HepG2 (cell line): ENCODE data around the gene IGFBP6. TPM values are rescaled to one million over a fixed set of nuclear protein-coding genes. Genes with fewer than 3 reads are reported as not detected.

ENCODE experiments used
- DZIP1 ChIP-seq: sonication (generic); formaldehyde crosslinking; IDR thresholded peaks from 2 replicates; pipeline ENCODE4 v1.5.0; 2020; ENCODE audit warnings: mild to moderate bottlenecking, missing genetic modification reagents
- ELF4 ChIP-seq: sonication (generic); formaldehyde crosslinking; IDR thresholded peaks from 2 replicates; pipeline ENCODE4 v1.5.0; 2020; ENCODE audit warnings: missing genetic modification reagents, mild to moderate bottlenecking, moderate library complexity, borderline replicate concordance
- ESRRA ChIP-seq: sonication (generic); formaldehyde crosslinking; IDR thresholded peaks from 2 replicates; pipeline ENCODE4 v1.5.1; 2020; ENCODE audit warnings: mild to moderate bottlenecking, low read depth, missing genetic modification reagents
- GZF1 ChIP-seq: sonication (generic); formaldehyde crosslinking; IDR thresholded peaks from 2 replicates; pipeline ENCODE4 v1.5.1; 2020; ENCODE audit warnings: mild to moderate bottlenecking, missing genetic modification reagents
- HNF1B ChIP-seq: sonication (generic); formaldehyde crosslinking; IDR thresholded peaks from 2 replicates; pipeline ENCODE4 v1.5.1; 2020; ENCODE audit warnings: mild to moderate bottlenecking, moderate library complexity, missing genetic modification reagents
- KDM3A ChIP-seq: IDR thresholded peaks from 2 replicates; pipeline ENCODE4 v1.6.1; 2018; ENCODE audit warnings: low read depth, missing compliant biosample characterization
- MAF1 ChIP-seq: sonication (generic); formaldehyde crosslinking; IDR thresholded peaks from 2 replicates; pipeline ENCODE4 v1.5.0; 2020; ENCODE audit warnings: missing genetic modification reagents, borderline replicate concordance
- MAFK ChIP-seq, 2 experiments: IDR thresholded peaks in 1 of 2; conservative IDR thresholded peaks in 1 of 2; 2 replicates each; pipeline ENCODE4 v1.6.1; 2011; ENCODE audit warnings: improper control_type of control experiment in 2 of 2, low read length in 2 of 2
- MXI1 ChIP-seq: IDR thresholded peaks from 3 replicates; pipeline ENCODE4 v1.6.1; 2012; ENCODE audit warnings: low read depth, low read length, inconsistent platforms, borderline replicate concordance
- NFE2L2 ChIP-seq: fragments of 150-350 bp; IDR thresholded peaks from 2 replicates; pipeline ENCODE4 v1.6.1; 2014; ENCODE audit warnings: low read length
- NR3C1 ChIP-seq: sonication (generic); formaldehyde crosslinking; IDR thresholded peaks from 2 replicates; pipeline ENCODE4 v1.4.0; 2020; ENCODE audit warnings: missing genetic modification reagents
- PRMT3 ChIP-seq: sonication (generic); formaldehyde crosslinking; IDR thresholded peaks from 2 replicates; pipeline ENCODE4 v1.8.1; 2022; ENCODE audit warnings: low read depth, mild to moderate bottlenecking, moderate library complexity, missing genetic modification reagents, borderline replicate concordance
- RFX5 ChIP-seq: IDR thresholded peaks from 2 replicates; pipeline ENCODE4 v1.6.1; 2011; ENCODE audit warnings: low read depth, low read length, improper control_type of control experiment
- SALL1 ChIP-seq: sonication (generic); formaldehyde crosslinking; IDR thresholded peaks from 2 replicates; pipeline ENCODE4 v1.8.0; 2022; ENCODE audit warnings: mild to moderate bottlenecking, missing genetic modification reagents
- SP5 ChIP-seq: IDR thresholded peaks from 2 replicates; pipeline ENCODE4 v1.6.1; 2016; ENCODE audit warnings: low read depth, borderline replicate concordance
- STAG1 ChIP-seq: sonication (generic); formaldehyde crosslinking; IDR thresholded peaks from 2 replicates; pipeline ENCODE4 v1.4.0; 2020; ENCODE audit warnings: missing genetic modification reagents
- TCF12 ChIP-seq, 2 experiments: fragments of 450-650 bp in 1 of 2; sonication (generic) in 1 of 2; formaldehyde crosslinking in 1 of 2; IDR thresholded peaks; 2 replicates each; pipeline versions ENCODE4 v1.6.1 to v1.8.0; 2017 to 2022; ENCODE audit warnings: antibody characterized with exemption in 1 of 2, mild to moderate bottlenecking in 1 of 2, missing genetic modification reagents in 1 of 2, moderate library complexity in 1 of 2
- YY1 ChIP-seq: IDR thresholded peaks from 2 replicates; pipeline ENCODE4 v1.6.1; 2011; ENCODE audit warnings: low read length, low read depth, moderate library complexity, mild to moderate bottlenecking; ENCODE audit not compliant: insufficient read depth, insufficient replicate concordance
- ZNF34 ChIP-seq: sonication (generic); formaldehyde crosslinking; IDR thresholded peaks from 2 replicates; pipeline ENCODE4 v1.4.0; 2020; ENCODE audit warnings: mild to moderate bottlenecking, missing genetic modification reagents, borderline replicate concordance
- ZNF484 ChIP-seq: sonication (generic); formaldehyde crosslinking; IDR thresholded peaks from 2 replicates; pipeline ENCODE4 v1.5.1; 2020; ENCODE audit warnings: mild to moderate bottlenecking, low read depth, missing genetic modification reagents, borderline replicate concordance
- ZNF780A ChIP-seq: sonication (generic); formaldehyde crosslinking; IDR thresholded peaks from 2 replicates; pipeline ENCODE4 v1.8.0; 2022; ENCODE audit warnings: mild to moderate bottlenecking, missing genetic modification reagents, moderate library complexity
- ZSCAN12 ChIP-seq: sonication (generic); formaldehyde crosslinking; IDR thresholded peaks from 2 replicates; pipeline ENCODE4 v1.9.0; 2021; ENCODE audit warnings: mild to moderate bottlenecking, missing genetic modification reagents
- ZSCAN31 ChIP-seq: sonication (generic); formaldehyde crosslinking; IDR thresholded peaks from 2 replicates; pipeline ENCODE4 v1.5.0; 2020; ENCODE audit warnings: low read depth, mild to moderate bottlenecking, missing genetic modification reagents
- polyA plus RNA-seq, 8 experiments: library from polyadenylated mRNA; depleted of rRNA in 3 of 8; stranded (reverse) in 7 of 8; unstranded in 1 of 8; fragments of >200 nt; fragmentation: Illumina TruSeq in 4 of 8; extraction: Trizol in 4 of 8; gene quantifications; 2 replicates each; pipeline versions ENCODE4 v1.2.1 to v1.2.3, GENCODE V29; 2011 to 2016; ENCODE audit warnings: low read depth in 4 of 8, missing spikeins in 1 of 8, mixed read lengths in 1 of 8; ENCODE audit not compliant: insufficient read depth in 1 of 8
- total RNA-seq, 5 experiments: library from RNA; depleted of rRNA; stranded (reverse); fragments of >200 nt; fragmentation: Illumina TruSeq; extraction: Trizol; gene quantifications; 2 replicates each; pipeline ENCODE4 v1.2.3, GENCODE V29; 2016; ENCODE audit warnings: low read depth in 1 of 5
- TF ChIP-seq, protein P1 (sequence below): sonication (generic); formaldehyde crosslinking; IDR thresholded peaks from 2 replicates; pipeline ENCODE4 v1.5.0; 2020; ENCODE audit warnings: mild to moderate bottlenecking, missing genetic modification reagents

IGFBP6 gene
- total and polyA plus RNA-seq, 2 of the 13 experiments (the other 11 are each of a cell fraction or from before 2014, with no cell fraction given), result 3.9 to 25.2 TPM

DNA sequence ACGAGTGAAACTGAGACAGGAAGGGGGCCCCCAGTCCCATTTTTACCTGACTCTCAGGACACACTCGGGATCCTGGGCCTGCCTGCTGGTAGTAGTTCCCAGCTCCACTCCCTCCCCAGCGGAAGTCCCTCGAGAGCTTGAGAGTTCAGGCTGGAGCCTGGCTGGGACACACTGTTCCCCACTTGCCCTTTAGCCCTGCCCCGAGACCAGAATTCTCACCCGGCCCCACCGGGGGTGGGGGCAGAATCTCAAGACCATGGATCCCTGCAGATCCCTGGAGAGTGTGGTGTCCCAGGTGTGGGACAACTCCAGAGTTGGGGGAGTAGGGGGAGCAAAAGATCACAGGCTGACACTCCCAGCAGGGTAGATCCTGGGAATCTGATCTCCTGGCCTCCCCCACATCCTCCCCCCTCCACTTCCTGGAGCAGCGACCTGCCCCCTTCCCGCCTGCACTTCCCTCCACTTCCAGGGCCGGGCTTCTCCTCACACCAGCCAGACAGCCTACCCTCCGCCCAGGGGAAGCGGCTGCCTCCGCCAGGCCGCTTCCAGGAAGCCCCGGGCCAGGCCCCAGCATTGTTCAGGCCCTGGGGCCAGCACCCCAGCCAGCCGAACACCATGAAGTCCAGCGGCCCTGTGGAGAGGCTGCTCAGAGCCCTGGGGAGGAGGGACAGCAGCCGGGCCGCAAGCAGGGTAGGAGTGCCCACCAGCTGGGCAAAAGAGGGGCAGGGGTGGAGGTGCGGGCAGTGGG lies 47.7 kb upstream of the IGFBP6 start, which contains the start of gene TNS2 (continued):
- no peak for TF ChIP-seq ZSCAN12 (CRISPR knock-in tag)
- TF ChIP-seq ELF4 (CRISPR knock-in tag), result no peak
- TF ChIP-seq ZSCAN31 (CRISPR knock-in tag), result no peak
- TF ChIP-seq TCF12 (IDR thresholded peaks at IDR 0.05), result no peak
- peak; percentile 66; the same call in 1 of the 2 replicates for TF ChIP-seq TCF12 (CRISPR knock-in tag; IDR thresholded peaks at IDR 0.05)
- no peak; the same call in 1 of the 2 replicates for TF ChIP-seq ZNF34 (CRISPR knock-in tag)
- 0 out of 2 replicates have a peak, but pooled peaks have one; percentile 28 for TF ChIP-seq KDM3A (CRISPR knock-in tag)
- peak; percentile 11; the same call in 1 of the 3 replicates for TF ChIP-seq MXI1
- TF ChIP-seq NFE2L2, result no peak
- no peak for TF ChIP-seq ESRRA
- peak; percentile 61; the same call in 1 of the 2 replicates for TF ChIP-seq HNF1B
- TF ChIP-seq GZF1, result no peak
- no peak for TF ChIP-seq MAFK (conservative IDR thresholded peaks at IDR 0.05 in 1 of 2, IDR thresholded peaks at IDR 0.05 in 1 of 2; ENCODE audit: low read length in 2 of 2)
- 0 out of 2 replicates have a peak, but pooled peaks have one; percentile 61 for TF ChIP-seq PRMT3
- TF ChIP-seq YY1, result no peak
- TF ChIP-seq, protein P1, sequence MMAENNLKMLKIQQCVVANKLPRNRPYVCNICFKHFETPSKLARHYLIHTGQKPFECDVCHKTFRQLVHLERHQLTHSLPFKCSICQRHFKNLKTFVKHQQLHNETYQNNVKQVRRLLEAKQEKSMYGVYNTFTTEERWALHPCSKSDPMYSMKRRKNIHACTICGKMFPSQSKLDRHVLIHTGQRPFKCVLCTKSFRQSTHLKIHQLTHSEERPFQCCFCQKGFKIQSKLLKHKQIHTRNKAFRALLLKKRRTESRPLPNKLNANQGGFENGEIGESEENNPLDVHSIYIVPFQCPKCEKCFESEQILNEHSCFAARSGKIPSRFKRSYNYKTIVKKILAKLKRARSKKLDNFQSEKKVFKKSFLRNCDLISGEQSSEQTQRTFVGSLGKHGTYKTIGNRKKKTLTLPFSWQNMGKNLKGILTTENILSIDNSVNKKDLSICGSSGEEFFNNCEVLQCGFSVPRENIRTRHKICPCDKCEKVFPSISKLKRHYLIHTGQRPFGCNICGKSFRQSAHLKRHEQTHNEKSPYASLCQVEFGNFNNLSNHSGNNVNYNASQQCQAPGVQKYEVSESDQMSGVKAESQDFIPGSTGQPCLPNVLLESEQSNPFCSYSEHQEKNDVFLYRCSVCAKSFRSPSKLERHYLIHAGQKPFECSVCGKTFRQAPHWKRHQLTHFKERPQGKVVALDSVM (CRISPR knock-in tag), result no peak
- TF ChIP-seq MAF1 (CRISPR knock-in tag), result no peak
- no peak for TF ChIP-seq ZNF780A
- no peak for TF ChIP-seq ZNF484 (CRISPR knock-in tag)
- TF ChIP-seq RFX5, result no peak
- TF ChIP-seq SP5, result no peak; the same call in 1 of the 2 replicates
- TF ChIP-seq SALL1 (CRISPR knock-in tag), result peak; percentile 70
- TF ChIP-seq DZIP1 (CRISPR knock-in tag), result no peak
- TF ChIP-seq STAG1 (CRISPR knock-in tag), result no peak
- TF ChIP-seq NR3C1 (CRISPR knock-in tag), result no peak
